Hematopoietic multipotent progenitor cell treated with erythropoietin and hydrocortisone succinate and interleukin-3 and kit ligand, for 6 days (in vitro differentiated cells): ENCODE results near the gene SNTG2.

ENCODE experiments used
- DNase-seq: peaks from one replicate; pipeline ENCODE4 v3.0.0-alpha.2; 2015

Gene SNTG2

DNA sequence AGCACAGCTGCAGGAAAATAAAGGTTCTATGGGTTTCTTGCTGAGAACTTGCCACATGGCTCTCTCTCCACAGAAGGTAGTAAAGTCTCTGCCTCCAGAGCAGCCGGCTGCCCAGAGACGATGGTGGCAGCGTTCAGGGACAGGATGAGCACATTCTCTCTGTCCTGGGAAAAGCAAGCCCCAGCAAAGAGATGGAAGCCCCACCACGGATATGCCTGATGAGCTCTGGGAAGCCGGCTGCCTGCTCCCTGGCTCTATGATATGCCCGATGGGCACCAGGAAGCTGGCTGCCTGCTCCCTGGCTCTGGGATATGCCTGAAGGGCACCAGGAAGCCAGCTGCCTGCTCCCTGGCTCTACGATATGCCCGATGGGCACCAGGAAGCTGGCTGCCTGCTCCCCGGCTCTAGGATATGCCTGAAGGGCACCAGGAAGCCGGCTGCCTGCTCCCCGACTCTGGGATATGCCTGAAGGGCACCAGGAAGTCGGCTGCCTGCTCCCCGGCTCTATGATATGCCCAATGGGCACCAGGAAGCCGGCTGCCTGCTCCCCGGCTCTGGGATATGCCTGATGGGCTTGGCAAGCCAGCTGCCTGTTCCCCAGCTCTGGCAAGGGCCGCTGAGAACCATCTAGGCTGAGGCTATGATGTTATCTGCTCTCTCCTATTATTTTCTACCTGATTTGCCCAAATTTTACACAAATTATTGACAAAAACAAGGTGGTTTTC is 21.5 kb upstream of the SNTG2 start:
- no peak for DNase-seq

DNA sequence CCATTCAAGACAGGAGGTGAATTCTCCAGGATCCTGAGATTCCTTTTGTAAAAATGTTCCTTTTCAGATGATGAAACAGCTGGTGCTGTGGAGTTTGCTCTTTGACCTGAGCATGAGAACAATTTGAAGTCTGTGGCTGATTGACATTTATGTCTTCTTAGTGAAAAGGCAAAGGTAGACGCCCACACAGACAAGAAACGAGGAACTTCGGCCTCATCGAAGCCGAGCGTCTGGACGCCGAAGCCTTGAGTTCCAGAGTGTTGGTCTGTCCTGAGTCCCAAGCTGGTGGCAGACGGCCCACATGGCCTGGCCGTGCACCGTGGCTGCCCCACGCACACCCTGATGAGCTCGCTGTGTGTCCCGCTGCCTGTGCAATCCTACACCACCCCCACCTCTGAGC is 20.7 kb upstream of the SNTG2 start:
- DNase-seq = no peak

DNA sequence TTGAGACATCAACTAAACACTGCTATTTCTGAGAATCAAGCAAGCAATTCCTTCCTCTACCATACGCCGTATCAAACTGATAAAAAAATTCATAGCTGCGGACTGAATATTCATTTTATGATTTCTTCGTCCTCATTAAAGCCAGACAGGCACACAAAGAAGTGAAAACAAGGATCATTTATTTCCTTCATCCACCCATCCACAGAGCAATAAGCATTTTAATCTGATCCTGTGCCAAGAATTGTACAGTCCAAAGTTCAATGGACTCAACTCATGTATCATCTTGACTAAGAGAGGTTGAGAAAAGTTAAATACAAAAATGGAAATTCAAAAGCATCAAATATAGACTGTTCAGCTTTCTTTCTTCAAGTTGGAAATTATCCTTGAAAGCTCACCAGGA is 19.7 kb upstream of the SNTG2 start:
- no peak for DNase-seq

DNA sequence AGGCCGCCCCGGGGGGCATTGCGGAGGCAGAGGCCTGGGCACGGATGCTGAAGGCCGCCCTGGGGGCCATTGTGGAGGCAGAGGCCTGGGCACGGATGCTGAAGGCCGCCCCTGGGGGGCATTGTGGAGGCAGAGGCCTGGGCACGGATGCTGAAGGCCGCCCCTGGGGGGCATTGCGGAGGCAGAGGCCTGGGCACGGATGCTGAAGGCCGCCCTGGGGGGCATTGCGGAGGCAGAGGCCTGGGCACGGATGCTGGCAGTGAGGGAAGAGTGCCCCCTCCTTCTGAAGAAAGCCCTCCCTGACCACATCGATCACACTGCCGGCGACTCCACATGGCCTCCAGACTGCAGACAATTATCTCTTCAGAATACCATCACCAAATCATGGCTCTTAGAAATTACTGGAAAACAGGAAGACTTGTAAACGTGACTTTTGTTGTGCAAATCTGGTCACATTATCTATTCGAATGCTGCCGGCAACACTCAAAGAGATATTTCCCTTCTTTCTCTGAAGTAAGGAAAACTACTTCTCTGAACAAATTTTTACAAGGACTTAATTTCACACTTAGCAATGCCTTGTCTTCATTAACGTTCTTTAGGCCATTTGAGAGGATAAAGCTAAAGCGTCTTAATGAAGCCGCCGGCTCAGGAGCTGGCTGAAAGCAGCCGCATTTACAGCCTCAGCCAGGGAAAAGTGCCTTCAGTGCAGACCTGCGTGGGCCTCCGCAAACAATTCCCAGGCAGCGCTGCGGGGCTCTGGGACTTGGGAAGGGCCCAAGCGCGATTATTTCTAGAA is 18.1 kb upstream of the SNTG2 start:
- no peak for DNase-seq

DNA sequence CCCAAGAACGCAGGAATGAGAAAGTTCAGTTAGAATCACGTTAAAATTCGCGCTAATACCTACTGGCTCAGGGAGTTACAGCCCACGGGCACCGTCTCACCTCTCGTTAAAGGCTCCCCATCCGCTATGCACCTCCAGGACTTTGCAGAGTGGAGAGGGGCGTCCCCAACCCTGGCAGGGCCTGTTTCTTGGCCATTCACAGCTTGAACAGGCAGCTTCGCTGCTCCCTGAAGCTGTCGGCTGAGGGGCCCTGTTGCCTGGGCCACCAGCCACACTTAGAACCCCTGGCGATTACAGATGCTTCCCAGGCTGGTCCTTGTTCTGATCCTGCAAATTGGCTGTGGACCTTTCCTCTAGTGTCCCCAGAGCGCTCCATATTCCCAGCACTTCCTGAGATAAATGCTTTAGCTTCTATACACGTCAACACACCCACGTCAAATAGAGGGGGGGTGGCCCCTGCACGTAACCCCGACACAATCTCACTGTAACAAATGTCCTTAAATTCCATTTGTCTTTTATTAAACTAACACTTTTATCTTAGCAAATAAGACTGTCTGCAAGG is 16.8 kb upstream of the SNTG2 start:
- DNase-seq = no peak

DNA sequence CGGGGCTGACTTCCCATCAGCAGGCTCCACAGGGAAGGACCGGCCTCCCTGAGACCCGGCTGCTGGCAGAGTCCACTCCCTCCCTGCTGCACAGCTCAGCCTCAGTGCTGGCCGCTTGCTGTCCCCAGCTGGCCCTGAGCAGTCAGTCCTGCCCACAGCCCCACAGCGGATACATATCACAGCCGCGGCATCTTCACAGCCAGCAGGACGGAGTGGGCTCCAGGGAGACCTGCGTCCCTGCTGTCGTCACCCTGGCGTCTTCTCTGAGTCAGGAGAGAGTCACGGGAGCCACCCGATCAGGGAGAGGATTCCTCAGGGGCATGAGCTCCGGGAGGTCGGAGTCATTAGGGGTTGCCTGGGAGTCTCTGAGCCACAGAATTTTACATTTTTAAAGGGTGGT is 13.1 kb upstream of the SNTG2 start:
- DNase-seq = no peak

DNA sequence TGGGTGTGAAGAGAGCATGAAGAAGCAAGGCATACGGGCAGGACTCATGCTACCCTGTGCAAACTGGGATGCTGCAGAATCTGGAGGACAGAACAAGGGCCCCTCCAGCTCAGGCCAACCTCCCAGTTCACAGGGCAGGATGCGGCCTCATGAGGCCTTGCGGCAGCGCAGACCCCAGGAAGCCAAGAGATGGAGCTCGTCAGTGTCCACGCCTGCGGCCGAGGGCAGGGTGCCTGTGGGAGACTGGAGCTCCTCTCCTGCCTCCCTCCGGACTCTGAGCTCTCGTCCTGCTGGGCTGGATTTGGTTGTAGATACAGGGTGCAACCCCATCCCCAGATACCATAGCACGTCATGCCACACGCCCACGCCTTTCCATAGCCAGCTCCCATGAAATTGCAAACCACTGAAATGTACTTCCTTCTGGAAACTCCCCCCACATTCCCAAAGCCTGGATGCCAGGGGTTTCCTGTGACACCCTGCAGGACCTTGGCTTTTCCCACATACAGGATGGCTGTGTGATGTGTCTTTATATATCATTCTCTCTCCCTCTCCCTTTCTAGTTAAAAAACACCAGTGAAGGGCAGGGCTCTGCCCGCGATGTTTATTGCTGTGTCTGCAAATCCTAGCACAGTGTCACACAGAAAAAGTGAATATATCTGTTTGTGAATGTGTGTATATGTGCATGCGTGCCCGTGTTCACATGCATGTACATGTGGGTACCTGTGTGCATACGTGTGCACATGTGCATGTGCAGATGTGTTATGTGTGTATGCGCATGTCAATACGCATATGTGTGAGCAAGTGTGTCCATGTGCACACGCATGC is 12.3 kb upstream of the SNTG2 start:
- DNase-seq = no peak

DNA sequence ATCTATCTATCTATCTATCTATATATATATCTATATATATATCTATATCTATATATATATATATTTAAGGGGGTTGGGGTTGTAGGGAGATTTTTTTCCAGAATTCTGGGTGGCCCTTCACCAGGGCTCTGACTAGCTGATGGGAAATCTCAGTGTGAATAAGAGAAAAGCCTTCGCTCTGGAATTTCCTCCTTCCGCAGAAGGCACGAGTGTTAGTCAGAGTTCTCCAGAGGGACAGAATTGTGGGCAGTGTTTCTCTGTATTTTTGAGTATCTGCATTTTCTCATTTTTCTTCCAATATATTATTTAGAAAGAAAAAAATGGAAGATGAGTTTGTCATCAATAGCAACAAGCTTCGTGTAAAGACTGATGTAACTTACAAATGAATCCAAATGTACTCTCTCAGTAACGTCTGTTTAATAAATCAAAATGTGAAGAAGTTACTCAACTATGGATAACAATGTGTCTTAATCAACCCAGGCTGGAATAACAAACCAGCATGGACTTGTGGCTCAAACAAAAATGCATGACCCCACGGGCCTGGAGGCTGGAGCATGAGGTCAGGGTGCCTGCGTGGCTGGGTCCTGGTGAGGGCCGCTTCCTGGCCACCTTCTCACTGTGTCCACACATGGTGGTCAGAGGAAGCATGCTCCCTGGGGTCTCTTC is 10.6 kb upstream of the SNTG2 start:
- no peak for DNase-seq

DNA sequence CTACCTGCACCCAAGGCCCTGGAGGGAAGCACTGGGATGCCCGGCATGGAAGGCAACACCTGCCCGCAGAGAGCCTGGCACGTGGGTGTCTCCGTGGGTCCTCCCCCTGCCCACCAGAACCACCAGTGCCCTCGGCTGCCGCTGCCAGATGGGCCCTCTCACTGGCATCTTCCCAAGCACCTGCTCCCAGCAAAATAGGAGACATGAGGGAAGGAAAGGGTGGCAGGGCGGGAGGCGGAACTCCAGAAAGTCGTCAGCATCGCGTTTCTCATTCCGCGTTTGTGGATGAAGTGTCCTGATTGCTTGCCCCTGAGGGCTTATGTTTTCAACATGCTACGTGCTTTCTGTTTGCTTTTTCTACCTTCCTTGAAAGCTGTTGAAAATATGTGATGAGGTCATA is 8.8 kb upstream of the SNTG2 start:
- DNase-seq = no peak

DNA sequence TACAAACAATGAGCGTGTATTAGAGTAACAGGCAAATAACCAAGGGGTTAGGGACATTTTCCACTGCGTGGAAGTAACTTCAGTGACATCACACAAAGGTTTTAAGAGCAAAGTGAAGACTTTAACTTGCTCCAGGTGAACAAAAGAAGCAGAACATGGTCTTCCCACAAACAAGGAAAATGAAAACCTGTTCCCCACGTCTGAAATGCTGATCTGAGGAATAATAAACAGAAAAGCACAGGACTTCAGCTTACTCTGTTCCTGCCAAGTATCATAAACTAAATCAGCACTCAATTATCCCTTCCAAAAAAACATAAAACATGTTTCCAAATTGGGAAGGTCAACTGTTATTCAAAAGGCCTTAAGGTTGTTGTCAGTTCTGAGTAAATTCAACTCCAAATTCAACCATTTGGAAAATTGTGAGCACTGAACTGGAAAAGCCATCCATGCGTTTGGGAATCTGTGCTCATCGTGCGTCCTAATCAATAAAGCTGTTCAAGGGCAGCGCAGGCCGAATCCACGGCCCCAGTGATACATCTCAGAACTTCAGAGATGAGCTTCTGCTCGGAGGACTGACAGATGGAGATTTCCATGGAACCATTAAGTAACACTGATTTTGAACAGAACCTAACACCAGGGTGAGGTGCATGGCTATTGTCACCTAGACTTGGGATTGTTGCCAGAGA is 7.7 kb upstream of the SNTG2 start:
- DNase-seq = no peak

DNA sequence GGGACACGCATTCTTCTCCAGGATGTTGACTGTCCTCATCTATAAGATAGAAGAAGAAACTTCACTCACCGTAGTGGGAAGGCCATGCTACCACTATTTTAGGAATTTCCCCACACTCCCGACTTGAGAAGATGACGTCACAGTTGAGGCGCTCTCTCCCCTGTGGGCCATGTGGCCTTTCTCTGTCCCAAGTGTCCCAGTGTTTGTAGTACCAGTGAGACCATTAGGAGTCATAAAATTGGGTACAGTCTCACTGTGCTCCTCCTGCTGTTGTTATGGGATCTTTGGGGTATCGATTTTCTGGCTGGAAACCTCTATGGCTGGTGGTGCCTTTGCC is 7.2 kb upstream of the SNTG2 start:
- DNase-seq = no peak

DNA sequence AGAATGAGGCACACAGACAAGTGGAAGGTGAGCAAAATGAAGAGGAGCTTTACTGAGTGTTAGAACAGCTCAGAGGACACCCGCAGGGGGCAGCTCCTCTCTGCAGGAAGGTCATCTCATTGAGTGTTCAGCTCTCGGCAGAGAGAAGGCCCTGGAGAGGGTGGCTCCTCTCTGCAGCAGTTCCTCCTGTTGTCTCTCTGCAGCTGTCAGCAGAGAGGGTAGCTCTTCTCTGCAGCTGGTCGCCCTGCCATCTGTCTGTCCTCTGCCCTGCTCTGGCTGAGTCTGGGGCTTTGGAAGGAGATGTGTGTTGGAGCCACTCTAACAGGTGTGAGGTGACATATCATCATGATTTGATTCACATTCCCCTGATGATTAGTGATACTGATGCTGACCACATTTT is 6.8 kb upstream of the SNTG2 start:
- no peak for DNase-seq

DNA sequence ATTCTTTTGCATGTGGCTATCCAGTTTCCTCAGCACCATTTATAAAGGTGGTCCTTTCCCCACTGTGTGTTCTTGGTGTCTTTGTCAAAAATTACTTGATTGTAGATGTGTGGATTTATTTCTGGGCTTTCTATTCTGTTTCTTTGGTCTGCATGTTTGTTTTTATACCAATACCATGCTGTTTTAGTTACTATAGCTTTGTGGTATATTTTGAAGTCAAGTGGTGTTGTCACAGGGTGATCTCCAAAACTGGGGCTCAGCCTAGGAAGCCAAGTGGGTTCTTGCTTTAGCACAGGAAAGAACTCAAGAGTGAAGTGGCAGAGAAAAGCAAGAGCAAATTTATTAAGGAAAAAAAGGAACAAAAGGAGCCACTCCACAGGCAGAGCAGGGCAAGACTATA is 6.0 kb upstream of the SNTG2 start:
- no peak for DNase-seq

DNA sequence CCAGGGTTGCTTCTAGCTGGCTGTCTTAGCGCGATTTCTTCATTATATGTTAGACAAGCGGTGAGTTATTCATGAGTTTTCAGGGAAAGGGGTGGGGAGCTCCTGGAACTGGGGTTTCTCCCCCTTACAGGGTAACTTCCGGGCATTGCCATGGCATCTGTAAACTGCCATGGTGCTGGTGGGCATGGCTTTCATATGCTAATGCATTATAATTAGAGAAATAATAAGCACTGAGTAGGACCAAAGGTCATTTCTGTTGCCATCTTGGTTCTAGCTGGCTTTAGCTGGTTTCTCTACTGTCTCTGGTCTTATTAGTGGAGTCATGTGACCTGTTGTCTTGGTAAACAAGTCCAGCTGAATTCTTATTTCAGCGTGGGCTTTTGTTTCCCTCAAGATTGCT is 5.5 kb upstream of the SNTG2 start:
- no peak for DNase-seq

DNA sequence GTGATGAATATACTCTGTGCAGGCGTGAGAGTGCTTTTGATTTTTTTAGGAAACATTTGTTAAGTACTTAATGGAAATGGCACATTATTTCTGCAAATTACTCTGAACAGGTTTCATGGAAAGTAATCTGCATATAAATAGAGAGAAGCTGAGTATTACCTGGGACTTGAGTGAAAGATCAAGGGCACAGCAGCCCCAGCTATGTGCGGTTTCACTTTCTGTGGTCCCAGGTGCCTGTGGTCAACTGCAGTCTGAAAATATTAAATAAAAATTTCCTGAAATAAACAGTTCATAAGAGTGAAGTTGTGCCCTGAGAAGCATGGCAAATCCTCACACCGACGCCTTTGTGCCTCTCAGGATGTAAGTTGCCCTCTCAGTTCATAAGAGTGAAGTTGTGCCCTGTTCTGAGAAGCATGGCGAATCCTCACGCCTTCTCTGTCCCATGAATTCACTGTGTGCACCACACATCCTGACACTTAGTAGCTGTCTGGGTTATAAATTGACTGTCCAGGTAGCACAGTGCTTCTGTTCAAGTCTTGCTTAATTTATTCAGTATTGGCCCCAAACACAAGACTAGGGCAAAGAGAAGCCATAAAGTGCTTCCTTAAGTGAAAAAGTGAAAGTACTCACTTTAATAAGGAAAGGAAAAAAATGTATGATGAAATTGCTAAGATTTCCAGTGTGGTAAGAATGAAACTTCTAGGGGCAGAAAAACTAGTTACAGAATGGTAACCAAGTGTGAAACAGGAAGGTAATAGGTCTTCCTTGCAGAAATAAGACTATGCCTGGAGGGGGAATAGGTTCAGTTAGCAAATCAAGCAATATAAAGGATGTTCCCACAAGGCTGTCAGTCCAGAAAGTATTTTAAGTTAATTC is 4.3 kb upstream of the SNTG2 start:
- DNase-seq = no peak

DNA sequence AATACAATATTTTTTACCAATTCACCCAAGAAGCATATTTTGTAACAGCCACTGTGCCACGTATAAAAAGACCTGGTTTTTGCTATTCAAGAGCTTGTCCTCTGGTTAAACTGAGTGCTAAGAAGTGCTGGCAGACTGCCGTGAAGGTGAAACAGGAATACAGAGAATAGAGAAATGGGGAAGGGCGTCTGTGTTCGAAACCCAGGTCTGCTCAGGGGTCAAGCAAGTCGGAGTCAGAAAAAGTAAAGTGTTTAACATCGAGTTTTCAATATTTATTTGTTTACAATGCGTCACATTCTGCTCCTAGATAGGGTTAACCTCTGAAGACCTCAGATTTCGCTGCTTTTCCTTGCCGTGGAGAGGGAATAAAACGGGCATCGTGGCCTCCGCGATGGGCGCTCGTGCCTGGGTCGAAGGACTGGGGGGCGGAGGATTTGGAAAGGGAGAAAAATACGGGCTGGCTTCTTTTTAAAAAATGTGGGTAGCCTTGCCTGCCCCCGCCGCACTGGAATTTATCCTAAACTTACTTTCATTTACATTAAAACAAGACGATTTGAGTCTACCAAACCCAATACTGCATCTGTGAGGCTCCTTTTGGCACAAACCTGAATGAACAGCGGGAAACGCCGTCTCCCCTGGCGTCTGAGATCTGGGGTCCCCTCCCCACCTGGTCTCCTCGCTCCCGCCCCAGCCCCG is 1.1 kb upstream of the SNTG2 start:
- no peak for DNase-seq

DNA sequence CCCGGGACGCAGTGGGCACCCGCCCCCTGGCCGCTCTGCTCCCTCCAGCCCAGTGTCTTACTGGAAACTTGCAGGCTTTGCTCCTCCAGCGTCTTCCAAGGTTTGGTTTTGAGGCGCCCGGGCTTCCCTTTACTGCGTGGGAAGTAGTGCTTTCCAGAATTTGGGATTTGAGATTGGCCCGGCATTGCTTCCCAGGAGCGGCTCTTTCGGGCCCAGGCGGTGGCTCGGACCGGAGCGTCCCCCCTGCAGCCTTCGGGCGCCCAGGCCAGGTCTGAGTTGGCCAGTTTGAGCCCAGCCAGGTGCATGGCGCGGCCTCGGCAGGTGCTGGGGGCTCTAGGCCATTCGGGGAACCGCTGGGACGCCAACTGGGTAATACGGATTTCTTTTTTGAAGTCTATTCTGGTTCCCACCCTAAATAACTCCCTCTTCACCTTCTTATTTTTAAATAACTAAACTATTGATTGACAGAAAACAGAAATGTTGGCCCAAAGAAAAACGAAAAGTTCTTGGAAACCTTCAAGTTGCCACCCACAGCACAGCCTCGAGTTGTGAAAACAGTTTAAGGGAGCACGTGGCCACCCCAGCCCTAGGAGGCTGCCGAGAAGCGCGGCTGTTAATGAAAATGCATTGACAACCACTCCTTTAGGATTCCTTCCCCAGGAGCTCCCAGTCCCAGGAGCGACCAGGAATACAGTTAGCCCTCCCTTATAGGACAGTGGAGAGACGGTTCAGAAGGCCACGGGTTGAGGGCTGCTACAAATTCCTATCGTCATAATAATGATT is 766 bp downstream of the SNTG2 start:
- no peak for DNase-seq

DNA sequence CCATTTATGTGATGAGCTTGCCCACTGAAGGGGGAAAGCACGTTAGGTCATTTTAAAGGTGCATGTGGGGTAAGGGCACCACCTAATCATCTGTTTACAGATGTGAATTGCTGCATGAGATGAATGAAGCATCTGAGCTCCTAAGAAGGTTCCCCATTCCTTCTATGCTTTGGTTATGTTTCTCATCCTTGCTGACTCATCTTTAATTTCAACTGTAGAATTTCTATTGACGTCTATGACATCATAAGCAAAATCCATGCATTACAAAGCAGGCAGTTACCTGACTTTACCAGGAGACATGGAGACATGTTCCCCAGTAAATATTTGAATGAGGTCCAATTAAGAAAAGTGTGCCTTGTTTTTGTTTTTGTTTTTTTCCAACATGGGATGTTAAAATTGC is 2.8 kb downstream of the SNTG2 start:
- no peak for DNase-seq

DNA sequence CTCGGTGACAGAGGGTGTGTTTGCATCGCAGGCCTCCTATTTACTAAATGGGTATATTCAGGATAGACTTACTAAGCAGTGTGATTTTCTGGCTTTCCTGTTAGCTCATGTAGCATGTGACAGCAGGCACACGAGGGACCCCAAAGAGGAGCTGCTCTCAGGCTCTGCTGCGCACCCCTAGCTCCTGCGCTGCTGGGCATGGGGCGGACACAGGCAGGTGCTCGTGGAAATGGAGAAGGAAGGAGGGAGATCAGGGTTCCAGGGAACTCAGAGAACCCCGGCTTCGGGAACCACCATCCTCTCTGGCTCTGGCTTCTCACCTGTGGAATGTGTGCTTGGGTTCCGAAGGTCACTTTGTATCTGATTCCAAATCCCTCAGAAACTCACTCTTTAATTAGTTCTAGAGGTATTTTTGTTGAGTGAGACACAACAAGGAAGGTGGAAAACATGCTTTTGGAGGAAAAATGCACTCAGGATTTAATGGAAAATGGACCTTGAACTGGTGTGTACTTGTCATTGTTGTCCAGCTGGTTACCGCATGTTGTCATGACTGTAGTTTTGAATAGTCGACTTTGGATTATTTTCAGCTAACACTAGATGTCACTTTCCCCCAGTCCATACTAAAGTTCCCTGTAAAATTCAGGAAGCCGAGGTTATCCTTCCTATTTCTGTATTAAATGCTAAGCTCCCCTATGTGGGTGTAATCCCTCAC is 3.5 kb downstream of the SNTG2 start:
- no peak for DNase-seq
